ENCODE results near the gene PBX1. TPM values are rescaled to one million over a fixed set of nuclear protein-coding genes. Genes with fewer than 3 reads are reported as not detected.
A peak's percentile ranks its signal among the peaks of the same experiment; 100 is the strongest.
"Not testable (repeated sequence)": the region's sequence is repeated elsewhere in the genome, so short reads cannot be mapped to it uniquely, and the experiment has no call there.

The PBX1 gene
- total RNA-seq, 2 experiments from 2014 or later, result 0.18 to 0.37 TPM

GRCh38 chr1:164651351-164651951, 92.5 kb downstream of the PBX1 start:
- DNase-seq, result peak; percentile 10
- Mint-ChIP-seq H3K4me1 (peaks cover 4% of the 10 kb centered on the region), H3K27me3 (peaks cover 5% of the 10 kb centered on the region), H3K27ac (no peak overlapping the region), H3K36me3 (ENCODE audit: low read depth) (no peaks in the 10 kb centered on the region), H3K4me3 (no peak overlapping the region), H3K9me3 (ENCODE audit: low read depth) (no peaks in the 10 kb centered on the region)
- ATAC-seq, result no peak
- CTCF ChIA-PET, result interaction anchor here (0.5 kb wide), 1 partner anchor 53 kb away, joined by 3 read pairs; no protein-coding TSS in a partner anchor
- intact Hi-C loops (cut with DNase I, micrococcal nuclease), result no loop called here
- POLR2A ChIA-PET, result no interaction called here

GRCh38 chr1:164652969-164653368, 94.0 kb downstream of the PBX1 start:
- ATAC-seq, CTCF ChIA-PET, H3K4me1 Mint-ChIP-seq: not testable (repeated sequence)

DNA sequence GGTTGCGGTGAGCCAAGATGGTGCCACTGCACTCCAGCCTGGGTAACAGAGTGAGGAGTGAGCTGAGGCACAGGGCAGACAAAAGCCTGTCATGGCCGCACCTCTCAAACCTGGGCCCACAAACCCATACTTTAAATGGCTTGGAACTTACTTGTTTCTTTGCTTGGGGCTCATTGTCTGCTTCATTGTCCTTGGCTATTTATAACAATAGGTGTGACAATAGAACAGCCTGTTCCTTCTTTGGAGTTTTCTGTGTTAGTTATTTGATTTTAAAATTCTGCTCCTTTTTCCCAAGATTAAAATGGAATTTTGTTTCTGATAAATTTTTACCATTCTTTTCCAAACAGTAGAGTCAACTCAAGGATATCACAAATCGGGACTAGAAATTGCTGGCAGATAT, 94.7 kb downstream of the PBX1 start:
- no peaks in the 10 kb centered on the region for H3K36me3 Mint-ChIP-seq (ENCODE audit: low read depth)
- intact Hi-C loops (cut with DNase I, micrococcal nuclease), result no loop called here
- POLR2A ChIA-PET, result no interaction called here

More at GRCh38 chr1:164652969-164653368, 94.0 kb downstream of the PBX1 start:
- DNase-seq; H3K27me3 Mint-ChIP-seq; H3K9me3 Mint-ChIP-seq (ENCODE audit: low read depth); intact Hi-C loops (cut with DNase I, micrococcal nuclease); H3K4me3 Mint-ChIP-seq; H3K27ac Mint-ChIP-seq; POLR2A ChIA-PET; H3K36me3 Mint-ChIP-seq (ENCODE audit: low read depth): not testable (repeated sequence)

DNA sequence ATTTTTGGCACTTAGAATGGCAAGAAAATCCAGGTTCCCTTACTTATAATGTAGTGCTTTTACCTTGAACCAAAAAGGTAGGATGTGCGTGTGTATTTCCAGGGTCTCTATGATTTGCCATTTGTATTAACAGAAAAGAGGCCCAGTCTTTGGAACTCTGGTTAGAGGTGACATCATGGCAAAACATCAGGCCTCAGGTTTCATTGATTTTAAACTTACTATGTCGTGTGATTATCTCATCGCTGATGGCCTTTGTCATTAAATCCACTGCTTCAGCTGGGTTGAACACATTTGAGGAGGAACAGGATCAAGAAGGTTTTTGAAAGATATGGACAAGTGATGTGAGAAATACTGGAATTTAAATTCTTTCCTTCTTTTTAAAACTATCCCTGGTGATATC, 95.2 kb downstream of the PBX1 start:
- intact Hi-C loops (cut with DNase I, micrococcal nuclease), result no loop called here
- POLR2A ChIA-PET, result no interaction called here
- ATAC-seq (no peak), DNase-seq (no peak)
- H3K27ac Mint-ChIP-seq, result no peak overlapping the region
- H3K9me3 Mint-ChIP-seq (ENCODE audit: low read depth), result no peaks in the 10 kb centered on the region
- CTCF ChIA-PET, result no interaction called here
- no peak overlapping the region for H3K4me3 Mint-ChIP-seq
- no peaks in the 10 kb centered on the region for H3K36me3 Mint-ChIP-seq (ENCODE audit: low read depth)
- H3K27me3 Mint-ChIP-seq, result peaks cover 5% of the 10 kb centered on the region
- H3K4me1 Mint-ChIP-seq, result peaks cover 4% of the 10 kb centered on the region

More for the DNA sequence above, 94.7 kb downstream of the PBX1 start:
- Mint-ChIP-seq H3K27me3 (peaks cover 5% of the 10 kb centered on the region), H3K4me3 (no peak overlapping the region), H3K27ac (no peak overlapping the region), H3K4me1 (peaks cover 4% of the 10 kb centered on the region), H3K9me3 (ENCODE audit: low read depth) (no peaks in the 10 kb centered on the region)
- DNase-seq (no peak), ATAC-seq (no peak)
- CTCF ChIA-PET, result no interaction called here

- no peaks in the 10 kb centered on the region for H3K27me3 Mint-ChIP-seq
Measured at GRCh38 chr1:164658864-164659263, 99.9 kb downstream of the PBX1 start.

DNA sequence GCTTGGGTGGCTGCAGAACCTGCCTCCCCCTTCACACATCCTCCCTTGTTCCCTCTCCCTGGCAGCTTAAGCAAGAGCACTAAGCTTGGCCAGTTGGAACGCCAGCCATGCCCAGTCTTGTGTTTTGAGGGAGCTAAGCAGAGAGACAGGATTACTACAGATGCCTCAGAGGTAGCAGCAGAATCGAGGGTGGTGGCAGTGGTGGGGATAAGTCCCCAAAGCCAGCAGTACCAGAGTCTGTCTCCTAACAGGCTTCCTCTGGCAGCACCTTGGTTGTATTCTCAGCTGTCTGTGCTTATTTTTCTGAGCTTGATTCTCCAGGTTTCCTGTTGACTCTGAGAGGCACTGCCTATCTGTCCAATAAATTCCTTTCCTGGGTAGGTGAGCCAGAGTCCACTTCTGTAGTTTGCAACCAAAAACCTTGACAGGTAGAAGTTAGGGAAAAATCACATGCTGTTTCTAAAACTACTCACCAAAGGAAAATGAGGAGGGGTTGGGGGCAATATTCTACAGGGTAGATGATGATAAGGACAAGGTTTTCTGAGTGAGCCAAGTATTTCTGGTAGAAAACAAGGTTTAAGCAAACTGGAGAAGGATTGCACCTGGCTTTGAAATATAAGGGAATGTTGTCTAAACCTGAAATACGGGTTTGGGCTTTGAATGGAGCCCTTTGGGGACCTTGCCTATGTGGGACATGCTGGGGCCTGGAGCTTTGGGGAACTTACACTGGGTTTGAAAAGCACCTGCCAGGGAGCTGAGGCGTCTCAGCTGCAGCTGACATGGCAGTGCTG, 100.8 kb downstream of the PBX1 start:
- no peak for ATAC-seq
- H3K9me3 Mint-ChIP-seq (ENCODE audit: low read depth), result no peaks in the 10 kb centered on the region
- no peak overlapping the region for H3K4me3 Mint-ChIP-seq
- no peaks in the 10 kb centered on the region for H3K36me3 Mint-ChIP-seq (ENCODE audit: low read depth)
- CTCF ChIA-PET, result interaction anchor here (1.0 to 2.0 kb wide), 3 partner anchors 14 to 313 kb away, joined by 3 to 5 read pairs (median 3); no protein-coding TSS in a partner anchor
- POLR2A ChIA-PET, result no interaction called here
- intact Hi-C loops (cut with DNase I, micrococcal nuclease), result no loop called here
- H3K4me1 Mint-ChIP-seq, result peaks cover 5% of the 10 kb centered on the region
- DNase-seq, result no peak
- no peaks in the 10 kb centered on the region for H3K27me3 Mint-ChIP-seq
- no peak overlapping the region for H3K27ac Mint-ChIP-seq

More at GRCh38 chr1:164658864-164659263, 99.9 kb downstream of the PBX1 start:
- Mint-ChIP-seq H3K27ac (no peak overlapping the region), H3K4me3 (no peak overlapping the region), H3K4me1 (peaks cover 5% of the 10 kb centered on the region), H3K9me3 (ENCODE audit: low read depth) (no peaks in the 10 kb centered on the region), H3K36me3 (ENCODE audit: low read depth) (no peaks in the 10 kb centered on the region)
- intact Hi-C loops (cut with DNase I, micrococcal nuclease), result no loop called here
- DNase-seq (no peak), ATAC-seq (no peak)
- CTCF ChIA-PET, result interaction anchor here (1.0 to 2.0 kb wide), 2 partner anchors 17 to 314 kb away, joined by 3 to 5 read pairs; no protein-coding TSS in a partner anchor
- POLR2A ChIA-PET, result no interaction called here

DNA sequence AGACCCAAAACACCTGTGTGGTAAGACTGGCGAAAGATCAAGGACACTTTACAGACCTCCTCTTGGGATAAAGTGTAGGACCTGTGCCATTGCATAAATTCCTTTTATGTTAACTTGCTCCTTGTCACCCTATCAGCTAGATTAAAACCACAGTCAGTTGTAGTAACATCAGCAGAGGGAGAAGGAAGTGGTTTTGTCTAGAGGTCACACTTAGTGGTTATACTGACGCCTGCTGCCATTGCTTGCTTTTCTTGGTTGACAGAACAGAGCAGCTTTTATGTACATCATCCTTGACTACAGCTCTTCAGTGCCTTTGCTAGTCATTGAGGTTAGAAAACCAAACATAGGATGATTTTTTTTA, 101.4 kb downstream of the PBX1 start:
- Mint-ChIP-seq H3K4me1 (peaks cover 5% of the 10 kb centered on the region), H3K4me3 (no peak overlapping the region), H3K27ac (no peak overlapping the region), H3K9me3 (ENCODE audit: low read depth) (no peaks in the 10 kb centered on the region), H3K27me3 (no peaks in the 10 kb centered on the region), H3K36me3 (ENCODE audit: low read depth) (no peaks in the 10 kb centered on the region)
- ChIA-PET POLR2A (no interaction called here), CTCF (interaction anchor here (1.0 to 2.0 kb wide), 2 partner anchors 14 to 15 kb away, joined by 3 to 5 read pairs; no protein-coding TSS in a partner anchor)
- ATAC-seq (peak; percentile 68), DNase-seq (no peak)
- intact Hi-C loops (cut with DNase I, micrococcal nuclease), result no loop called here

DNA sequence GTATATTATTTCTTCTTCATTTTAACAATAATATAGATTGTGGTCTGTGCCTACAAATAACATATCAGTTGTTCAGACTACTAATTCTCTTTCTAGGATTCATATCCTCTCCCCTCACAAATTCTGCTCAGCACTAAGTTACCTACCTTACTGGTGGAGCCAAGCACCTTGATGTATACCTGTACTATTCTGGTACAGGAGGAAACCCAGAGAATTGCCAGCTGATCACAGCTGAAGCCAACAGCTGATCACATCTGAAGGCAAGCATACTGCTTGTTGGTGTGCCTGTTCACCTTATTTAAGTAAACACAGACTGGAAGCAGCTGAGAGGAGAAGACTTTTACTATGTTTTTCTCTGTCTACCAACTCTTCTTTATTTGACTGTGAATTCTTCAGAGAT, 101.8 kb downstream of the PBX1 start:
- H3K36me3 Mint-ChIP-seq (ENCODE audit: low read depth), result no peaks in the 10 kb centered on the region
- H3K27ac Mint-ChIP-seq, result no peak overlapping the region
- ATAC-seq (no peak), DNase-seq (no peak)
- POLR2A ChIA-PET, result no interaction called here
- H3K4me1 Mint-ChIP-seq, result peaks cover 5% of the 10 kb centered on the region
- intact Hi-C loops (cut with DNase I, micrococcal nuclease), result no loop called here
- H3K27me3 Mint-ChIP-seq, result no peaks in the 10 kb centered on the region
- H3K4me3 Mint-ChIP-seq, result no peak overlapping the region
- no peaks in the 10 kb centered on the region for H3K9me3 Mint-ChIP-seq (ENCODE audit: low read depth)
- CTCF ChIA-PET, result interaction anchor here (1.0 to 2.0 kb wide), 2 partner anchors 13 to 15 kb away, joined by 3 to 5 read pairs; no protein-coding TSS in a partner anchor

DNA sequence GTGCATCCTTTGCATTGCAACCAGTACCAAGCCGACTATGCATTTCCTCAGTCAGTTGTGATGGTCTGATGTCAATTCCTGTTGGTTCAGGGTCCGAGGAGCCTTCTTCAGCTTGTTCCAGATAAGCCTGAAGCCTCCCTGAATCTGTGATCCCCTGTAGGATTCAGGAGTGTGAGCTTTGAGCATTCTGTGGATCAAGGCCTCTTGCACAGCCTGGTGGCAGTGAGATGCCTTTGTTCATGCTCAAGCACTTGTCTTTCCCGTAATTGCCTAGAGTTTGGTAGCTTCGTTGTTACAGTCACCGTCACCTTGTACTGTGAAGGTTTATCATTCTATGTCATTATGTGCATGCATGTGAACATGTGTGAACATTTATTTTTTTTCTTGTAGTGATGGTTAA, 103.5 kb downstream of the PBX1 start:
- ATAC-seq (no peak), DNase-seq (no peak)
- intact Hi-C loops (cut with DNase I, micrococcal nuclease), result no loop called here
- ChIA-PET POLR2A (no interaction called here), CTCF (no interaction called here)
- H3K4me1 Mint-ChIP-seq, result peaks cover 5% of the 10 kb centered on the region
- H3K9me3 Mint-ChIP-seq (ENCODE audit: low read depth), result no peaks in the 10 kb centered on the region
- no peak overlapping the region for H3K4me3 Mint-ChIP-seq
- H3K27ac Mint-ChIP-seq, result no peak overlapping the region
- no peaks in the 10 kb centered on the region for H3K36me3 Mint-ChIP-seq (ENCODE audit: low read depth)
- no peaks in the 10 kb centered on the region for H3K27me3 Mint-ChIP-seq

- DNase-seq (no peak), ATAC-seq (no peak)
- no peaks in the 10 kb centered on the region for H3K9me3 Mint-ChIP-seq (ENCODE audit: low read depth)
- peaks cover 5% of the 10 kb centered on the region for H3K4me1 Mint-ChIP-seq
- H3K27ac Mint-ChIP-seq, result no peak overlapping the region
- ChIA-PET POLR2A (no interaction called here), CTCF (no interaction called here)
- no peaks in the 10 kb centered on the region for H3K36me3 Mint-ChIP-seq (ENCODE audit: low read depth)
- no peak overlapping the region for H3K4me3 Mint-ChIP-seq
- intact Hi-C loops (cut with DNase I, micrococcal nuclease), result no loop called here
- H3K27me3 Mint-ChIP-seq, result no peaks in the 10 kb centered on the region
Measured at GRCh38 chr1:164662955-164663354, 104.0 kb downstream of the PBX1 start.

GRCh38 chr1:164664127-164664526, 105.1 kb downstream of the PBX1 start:
- ATAC-seq, result no peak
- ChIA-PET POLR2A (no interaction called here), CTCF (no interaction called here)
- Mint-ChIP-seq H3K27me3 (no peaks in the 10 kb centered on the region), H3K4me3 (no peak overlapping the region), H3K27ac (no peak overlapping the region), H3K9me3 (ENCODE audit: low read depth) (peaks cover 2% of the 10 kb centered on the region), H3K4me1 (peaks cover 5% of the 10 kb centered on the region), H3K36me3 (ENCODE audit: low read depth) (no peaks in the 10 kb centered on the region)
- intact Hi-C loops (cut with DNase I, micrococcal nuclease), result no loop called here
- no peak for DNase-seq

DNA sequence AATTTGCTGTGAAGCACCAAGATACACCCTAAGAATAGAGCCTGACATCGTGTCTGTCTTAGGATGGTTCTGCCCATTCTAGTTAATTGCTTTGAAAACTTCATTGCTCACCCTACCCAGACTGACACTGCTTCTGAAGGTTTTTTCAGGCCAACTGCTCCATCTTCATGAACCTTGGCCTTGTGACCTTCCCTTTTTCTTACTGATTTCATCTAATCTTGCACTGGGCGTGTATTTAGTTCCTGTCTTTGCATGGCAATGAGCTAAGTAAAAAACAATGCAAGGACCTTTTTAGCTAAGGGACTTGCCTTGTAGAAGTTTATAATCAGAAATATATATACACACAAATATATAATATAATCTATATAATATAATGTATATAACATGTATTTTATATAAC, 108.0 kb downstream of the PBX1 start:
- Mint-ChIP-seq H3K4me1 (no peaks in the 10 kb centered on the region), H3K9me3 (ENCODE audit: low read depth) (peaks cover 6% of the 10 kb centered on the region), H3K4me3 (no peak overlapping the region), H3K36me3 (ENCODE audit: low read depth) (no peaks in the 10 kb centered on the region), H3K27me3 (no peaks in the 10 kb centered on the region), H3K27ac (no peak overlapping the region)
- no peak for DNase-seq
- ChIA-PET POLR2A (no interaction called here), CTCF (no interaction called here)
- intact Hi-C loops (cut with DNase I, micrococcal nuclease), result no loop called here
- ATAC-seq, result no peak

All from activated CD4-positive, alpha-beta T cell treated with anti-CD3 and anti-CD28 coated beads for 36 hours (primary cell).